Measurements from ENCODE around the gene DPH2.

The DPH2 gene

DNA sequence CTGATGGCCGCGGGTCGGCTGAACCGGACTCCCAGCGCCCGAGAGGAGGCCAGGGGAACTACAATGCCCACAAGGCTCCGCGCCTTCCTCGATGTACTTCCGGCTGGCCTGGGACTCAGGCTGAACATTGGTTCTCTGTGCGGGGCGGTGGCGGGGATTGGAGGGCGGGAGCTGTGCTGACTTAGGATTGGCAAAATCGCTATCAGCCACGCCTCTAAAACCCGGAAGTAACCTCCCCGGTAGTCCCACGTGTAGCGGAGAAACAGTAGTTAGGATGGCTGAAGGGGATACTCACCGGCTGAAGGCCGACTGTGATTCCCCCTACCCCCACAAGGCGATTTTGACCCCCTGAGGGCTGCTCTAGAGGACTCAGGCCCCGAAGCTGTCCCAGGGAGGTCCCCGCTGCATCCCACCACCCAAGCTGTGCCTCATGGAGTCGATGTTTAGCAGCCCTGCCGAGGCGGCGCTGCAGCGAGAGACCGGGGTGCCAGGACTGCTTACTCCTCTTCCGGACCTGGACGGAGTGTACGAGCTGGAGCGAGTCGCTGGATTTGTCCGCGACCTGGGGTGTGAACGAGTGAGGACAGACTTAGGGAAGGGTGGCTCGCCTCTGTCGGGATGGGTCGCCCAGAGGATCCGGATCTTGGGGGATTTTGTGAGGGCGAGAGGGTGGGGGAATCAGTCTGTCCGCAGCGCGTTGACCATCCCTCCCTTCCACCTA lies at the start of gene DPH2:
DPH2 (plus strand) TSS at position 265 of the 721 bp plus-strand sequence; CDS start at position 431, 166 bp downstream.
- DNase-seq (ENCODE audit: low read depth in 2 of 2), result peak; percentile 92 to 97

DNA sequence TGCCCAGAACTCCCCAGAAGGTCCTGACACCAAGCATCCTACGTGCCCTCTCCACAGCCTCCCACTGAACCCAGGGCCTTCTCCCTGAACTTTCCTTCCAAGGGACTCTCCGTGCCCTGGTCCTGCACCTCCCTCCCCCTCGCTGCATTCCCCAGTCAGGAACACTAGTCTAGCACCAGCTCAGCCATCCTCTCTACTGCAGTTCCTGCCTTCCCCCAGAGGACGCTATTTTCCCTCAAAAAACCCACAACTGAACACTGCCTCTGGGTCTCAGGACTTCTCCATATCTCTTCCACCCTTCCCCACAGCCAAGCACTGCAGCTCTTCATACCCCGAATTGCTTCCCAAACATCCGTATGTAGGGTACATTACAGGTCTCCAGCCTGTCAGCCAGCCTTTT lies 48.8 kb upstream of the DPH2 start:
- DNase-seq (ENCODE audit: low read depth in 2 of 2), result no peak

GRCh38 chr1:43924516-43924915 lies 45.3 kb upstream of the DPH2 start:
- DNase-seq (ENCODE audit: low read depth in 2 of 2), result no peak

GRCh38 chr1:43925846-43926245 lies 44.0 kb upstream of the DPH2 start:
- DNase-seq (ENCODE audit: low read depth in 2 of 2), result no peak

- DNase-seq (ENCODE audit: low read depth in 2 of 2), result no peak
Measured at GRCh38 chr1:43930168-43930948, 39.5 kb upstream of the DPH2 start.

GRCh38 chr1:43930949-43931275 lies 38.9 kb upstream of the DPH2 start:
- DNase-seq (ENCODE audit: low read depth in 2 of 2), result no peak

- DNase-seq (ENCODE audit: low read depth in 2 of 2), result no peak
Measured at GRCh38 chr1:43931711-43932660, 37.8 kb upstream of the DPH2 start.

DNA sequence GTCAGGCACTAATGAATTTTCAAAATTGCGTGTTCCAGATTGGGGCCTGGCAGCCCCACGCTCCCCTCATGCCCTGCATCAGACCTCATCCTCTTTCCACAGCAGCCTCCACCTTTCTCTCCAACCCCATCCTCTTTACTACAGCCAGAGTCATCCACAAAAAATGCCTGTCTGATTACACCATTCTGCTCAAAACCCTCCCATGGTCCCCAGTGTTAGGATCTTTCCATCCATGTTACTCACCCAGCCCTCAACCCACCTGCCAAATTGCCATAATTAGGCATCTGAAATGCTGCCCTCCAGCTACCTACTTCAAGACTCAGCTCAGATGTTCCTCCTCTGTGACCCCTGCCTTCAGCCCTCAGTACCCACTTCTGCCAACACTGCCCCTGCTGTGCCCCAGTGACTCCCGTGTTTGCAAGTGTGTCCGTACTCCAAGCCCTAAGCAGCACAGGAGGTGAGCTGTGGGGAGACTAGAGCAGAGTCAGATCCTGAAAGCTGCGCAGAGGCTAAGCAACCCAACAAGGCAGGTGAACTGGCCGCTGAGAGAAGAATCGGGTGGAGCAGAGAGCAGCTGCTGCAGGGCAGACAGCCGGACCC lies 36.9 kb upstream of the DPH2 start:
- DNase-seq (ENCODE audit: low read depth in 2 of 2), result no peak

DNA sequence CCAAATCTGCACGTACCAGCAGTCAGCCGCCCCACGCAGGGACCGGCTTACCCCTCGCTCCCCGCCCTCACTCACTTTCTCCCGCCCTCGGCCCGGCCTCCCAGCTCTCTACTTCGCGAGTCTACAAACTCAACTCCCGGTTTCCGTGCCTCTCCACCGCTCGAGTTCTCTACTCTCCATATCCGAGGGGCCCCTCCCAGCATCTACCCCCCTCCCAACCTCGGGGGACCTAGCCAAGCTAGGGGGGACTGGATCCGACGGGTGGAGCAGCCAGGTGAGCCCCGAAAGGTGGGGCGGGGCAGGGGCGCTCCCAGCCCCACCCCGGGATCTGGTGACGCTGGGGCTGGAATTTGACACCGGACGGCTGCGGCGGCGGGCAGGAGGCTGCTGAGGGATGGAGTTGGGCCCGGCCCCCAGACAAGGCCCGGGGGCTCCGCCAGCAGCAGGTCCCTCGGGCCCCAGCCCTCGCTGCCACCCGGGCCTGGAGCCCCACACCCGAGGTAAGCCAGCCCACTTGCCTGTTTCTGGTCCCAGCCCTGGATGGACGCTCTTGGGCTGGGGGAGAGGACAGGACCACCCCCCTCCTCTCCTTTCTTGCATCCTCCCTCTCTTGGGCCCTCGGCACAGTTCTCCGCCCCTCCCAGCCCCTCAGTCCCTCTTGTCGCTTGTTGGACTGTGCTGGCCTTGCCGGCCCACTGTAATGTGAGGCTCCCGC lies 36.3 kb upstream of the DPH2 start, which contains the start of gene ARTN:
ARTN (plus strand) TSS at position 416 of the 715 bp plus-strand sequence. CDS start 1,856 bp downstream, outside the sequence.
- no peak for DNase-seq (ENCODE audit: low read depth in 2 of 2)

DNA sequence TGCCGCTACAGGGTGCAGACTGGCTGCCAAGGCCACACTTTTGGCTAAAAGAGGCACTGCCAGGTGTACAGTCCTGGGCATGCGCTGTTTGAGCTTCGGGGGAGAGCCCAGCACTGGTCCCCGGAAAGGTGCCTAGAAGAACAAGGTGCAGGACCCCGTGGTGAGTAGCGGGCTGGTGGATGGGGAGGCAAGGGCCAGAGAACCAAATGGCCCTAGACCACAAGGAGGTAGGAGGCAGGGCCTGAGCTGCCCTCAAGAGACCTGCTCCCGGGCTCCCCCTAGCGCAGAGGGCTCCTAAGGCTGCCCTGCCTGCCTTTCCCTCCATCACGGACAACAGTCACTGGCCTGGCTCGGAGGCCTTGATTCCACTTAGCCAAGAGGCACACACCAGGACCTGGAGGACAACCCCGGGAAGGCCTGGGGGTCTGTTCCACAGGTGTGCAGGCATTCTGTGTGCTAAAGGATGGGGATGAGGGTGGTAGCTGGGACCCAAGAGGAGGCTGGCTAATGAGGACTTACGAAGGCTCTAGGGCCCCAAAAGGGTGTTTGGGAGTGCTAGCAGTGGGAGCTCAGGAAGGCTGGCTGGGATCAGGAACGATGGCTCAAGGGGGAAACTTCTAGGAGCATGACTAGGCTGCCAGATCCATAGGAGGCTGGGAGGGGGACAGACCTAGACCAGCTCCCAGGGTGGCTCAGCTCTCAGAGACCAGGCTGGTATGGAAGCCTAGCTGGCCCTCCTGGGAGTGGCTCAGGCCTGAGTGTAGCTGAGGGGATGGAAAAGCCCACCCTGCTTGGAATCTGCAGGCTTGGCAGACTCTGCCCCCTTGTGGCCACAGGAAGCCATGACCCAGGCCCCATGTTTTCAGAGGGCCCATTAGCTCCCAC lies 35.5 kb upstream of the DPH2 start:
- peak in 1 of 2 experiments; percentile 55 for DNase-seq (ENCODE audit: low read depth in 2 of 2)

DNA sequence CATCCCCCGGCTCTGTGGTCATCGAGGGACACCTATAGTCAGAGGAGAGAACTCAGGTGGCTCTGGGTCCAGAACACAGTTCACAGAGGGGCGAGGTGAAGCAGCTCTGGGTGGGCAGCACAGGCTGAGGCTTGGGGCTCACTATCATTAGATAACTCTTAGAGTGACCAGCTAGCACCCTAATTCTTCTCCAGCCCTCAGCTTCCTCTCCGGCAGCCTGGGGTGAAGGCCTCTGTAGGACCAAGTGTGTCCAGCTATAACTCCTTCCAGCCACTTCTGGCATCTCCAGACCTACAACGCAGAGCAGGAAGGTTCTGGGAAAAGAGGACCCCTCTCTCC lies 34.9 kb upstream of the DPH2 start:
- DNase-seq (ENCODE audit: low read depth in 2 of 2), result no peak

DNA sequence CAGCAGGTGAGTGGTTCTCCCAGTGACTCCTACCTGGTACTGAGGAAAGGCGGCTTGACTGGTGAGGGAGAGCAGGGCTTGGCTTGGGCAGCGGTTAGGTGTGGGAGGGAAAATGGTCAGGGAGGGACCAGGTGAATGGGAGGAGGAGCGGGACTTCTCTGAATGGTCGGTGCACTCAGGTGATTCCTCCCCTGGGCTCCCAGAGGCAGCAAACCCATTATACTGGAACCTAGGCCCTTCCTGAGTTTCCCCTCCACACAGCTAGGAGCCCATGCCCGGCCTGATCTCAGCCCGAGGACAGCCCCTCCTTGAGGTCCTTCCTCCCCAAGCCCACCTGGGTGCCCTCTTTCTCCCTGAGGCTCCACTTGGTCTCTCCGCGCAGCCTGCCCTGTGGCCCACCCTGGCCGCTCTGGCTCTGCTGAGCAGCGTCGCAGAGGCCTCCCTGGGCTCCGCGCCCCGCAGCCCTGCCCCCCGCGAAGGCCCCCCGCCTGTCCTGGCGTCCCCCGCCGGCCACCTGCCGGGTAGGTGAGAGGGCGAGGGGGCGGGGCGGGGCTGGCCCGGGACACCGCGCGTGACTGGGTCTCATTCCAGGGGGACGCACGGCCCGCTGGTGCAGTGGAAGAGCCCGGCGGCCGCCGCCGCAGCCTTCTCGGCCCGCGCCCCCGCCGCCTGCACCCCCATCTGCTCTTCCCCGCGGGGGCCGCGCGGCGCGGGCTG lies 33.9 kb upstream of the DPH2 start:
- DNase-seq (ENCODE audit: low read depth in 2 of 2), result no peak

DNA sequence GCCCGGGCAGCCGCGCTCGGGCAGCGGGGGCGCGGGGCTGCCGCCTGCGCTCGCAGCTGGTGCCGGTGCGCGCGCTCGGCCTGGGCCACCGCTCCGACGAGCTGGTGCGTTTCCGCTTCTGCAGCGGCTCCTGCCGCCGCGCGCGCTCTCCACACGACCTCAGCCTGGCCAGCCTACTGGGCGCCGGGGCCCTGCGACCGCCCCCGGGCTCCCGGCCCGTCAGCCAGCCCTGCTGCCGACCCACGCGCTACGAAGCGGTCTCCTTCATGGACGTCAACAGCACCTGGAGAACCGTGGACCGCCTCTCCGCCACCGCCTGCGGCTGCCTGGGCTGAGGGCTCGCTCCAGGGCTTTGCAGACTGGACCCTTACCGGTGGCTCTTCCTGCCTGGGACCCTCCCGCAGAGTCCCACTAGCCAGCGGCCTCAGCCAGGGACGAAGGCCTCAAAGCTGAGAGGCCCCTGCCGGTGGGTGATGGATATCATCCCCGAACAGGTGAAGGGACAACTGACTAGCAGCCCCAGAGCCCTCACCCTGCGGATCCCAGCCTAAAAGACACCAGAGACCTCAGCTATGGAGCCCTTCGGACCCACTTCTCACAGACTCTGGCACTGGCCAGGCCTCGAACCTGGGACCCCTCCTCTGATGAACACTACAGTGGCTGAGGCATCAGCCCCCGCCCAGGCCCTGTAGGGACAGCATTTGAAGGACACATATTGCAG lies 33.2 kb upstream of the DPH2 start:
- DNase-seq (ENCODE audit: low read depth in 2 of 2), result no peak

DNA sequence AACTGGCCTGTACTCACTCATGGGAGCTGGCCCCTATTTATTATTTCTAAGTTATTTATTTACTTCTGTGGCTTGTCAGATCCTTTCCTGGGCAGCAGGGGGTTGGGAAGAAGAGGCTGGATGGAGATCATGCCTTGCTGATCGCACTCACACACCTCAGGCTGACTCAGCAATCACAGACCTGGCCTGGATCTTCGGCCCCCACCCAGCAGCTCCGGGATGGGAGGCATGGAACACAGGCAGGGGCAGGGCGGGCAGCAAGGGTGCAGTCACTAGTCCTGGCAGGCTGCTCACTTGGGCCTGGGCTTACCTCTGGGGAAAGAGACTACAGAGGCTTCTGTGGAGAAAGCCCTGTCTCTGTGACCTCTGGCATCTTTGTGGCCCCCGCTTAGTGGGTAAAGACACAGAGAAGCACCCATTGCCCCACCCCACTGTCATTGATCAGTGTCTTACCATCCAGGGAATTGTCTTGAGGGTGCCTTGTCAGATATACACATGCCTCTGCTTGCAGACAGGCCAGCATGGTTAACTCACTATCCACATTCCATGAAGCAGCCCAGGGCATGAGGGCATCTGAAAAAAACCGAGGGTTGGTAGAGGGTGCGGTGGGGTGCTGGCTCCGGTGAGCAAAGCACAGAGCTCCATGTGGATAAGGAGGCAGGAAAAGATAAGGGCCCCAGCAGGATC lies 32.5 kb upstream of the DPH2 start:
- no peak for DNase-seq (ENCODE audit: low read depth in 2 of 2)

GRCh38 chr1:43938383-43938782 lies 31.4 kb upstream of the DPH2 start:
- no peak for DNase-seq (ENCODE audit: low read depth in 2 of 2)

GRCh38 chr1:43938892-43939587 lies 30.8 kb upstream of the DPH2 start:
- no peak for DNase-seq (ENCODE audit: low read depth in 2 of 2)

DNA sequence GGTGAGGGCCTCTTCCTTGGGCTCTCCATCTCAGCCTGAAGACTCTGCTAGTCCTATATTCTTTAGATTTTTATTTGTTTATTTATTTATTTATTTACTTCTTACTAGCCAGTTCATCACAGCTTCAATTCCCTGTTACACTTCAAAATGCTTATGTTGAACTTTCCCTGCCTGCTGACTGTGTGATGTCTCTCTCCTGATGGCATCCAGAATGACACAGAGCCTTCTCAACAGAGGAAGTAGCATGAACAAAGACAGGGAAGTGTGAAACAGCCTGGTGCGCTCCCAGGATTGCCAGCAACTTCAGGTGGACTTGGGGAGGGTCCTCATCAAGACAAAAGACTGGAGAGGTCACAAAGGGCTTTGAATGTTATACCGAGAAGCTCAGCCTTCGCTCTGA lies 27.4 kb upstream of the DPH2 start:
- DNase-seq (ENCODE audit: low read depth in 2 of 2), result no peak

GRCh38 chr1:43944860-43945259 lies 24.9 kb upstream of the DPH2 start:
- DNase-seq (ENCODE audit: low read depth in 2 of 2), result no peak
